Nephron (organoid): ENCODE data around the gene METTL3.

Experiments
- H3K27ac Mint-ChIP-seq, 3 experiments: 2 replicates each; pipeline ENCODE4 v1.8.0; 2020; ENCODE audit warnings: mixed read lengths in 3 of 3, mild to moderate bottlenecking in 2 of 3, moderate library complexity in 1 of 3
- H3K27me3 Mint-ChIP-seq: 2 replicates; pipeline ENCODE4 v1.8.0; 2021; ENCODE audit warnings: low read depth, mild to moderate bottlenecking, moderate library complexity, mixed read lengths
- H3K36me3 Mint-ChIP-seq: 2 replicates; pipeline ENCODE4 v1.8.0; 2020; ENCODE audit warnings: low read depth, mixed read lengths
- H3K4me1 Mint-ChIP-seq: 2 replicates; pipeline ENCODE4 v1.8.0; 2020; ENCODE audit warnings: mixed read lengths
- H3K4me3 Mint-ChIP-seq, 3 experiments: 2 replicates each; pipeline ENCODE4 v1.8.0; 2020; ENCODE audit warnings: mild to moderate bottlenecking in 3 of 3, mixed read lengths in 3 of 3, moderate library complexity in 2 of 3
- H3K9me3 Mint-ChIP-seq: 2 replicates; pipeline ENCODE4 v1.8.0; 2020; ENCODE audit warnings: mixed read lengths
- TF ChIP-seq, protein P1 (sequence below), 3 experiments: fragments of 200-600 bp; sonication (generic); IDR thresholded peaks; one replicate each; pipeline ENCODE4 v1.5.0; 2021; ENCODE audit warnings: antibody characterized with exemption in 3 of 3; ENCODE audit not compliant: unreplicated experiment in 3 of 3

The METTL3 gene

GRCh38 chr14:21498540-21499526 lies 12.3 kb downstream of the METTL3 start:
- Mint-ChIP-seq H3K4me3 (no peak overlapping the region), H3K27ac (peak overlapping the region; percentile 5 to 37 (median 28)), H3K9me3 (no peaks in the 10 kb centered on the region), H3K36me3 (peaks cover 80% of the 10 kb centered on the region), H3K27me3 (no peaks in the 10 kb centered on the region), H3K4me1 (no peaks in the 10 kb centered on the region)
- TF ChIP-seq, protein P1, sequence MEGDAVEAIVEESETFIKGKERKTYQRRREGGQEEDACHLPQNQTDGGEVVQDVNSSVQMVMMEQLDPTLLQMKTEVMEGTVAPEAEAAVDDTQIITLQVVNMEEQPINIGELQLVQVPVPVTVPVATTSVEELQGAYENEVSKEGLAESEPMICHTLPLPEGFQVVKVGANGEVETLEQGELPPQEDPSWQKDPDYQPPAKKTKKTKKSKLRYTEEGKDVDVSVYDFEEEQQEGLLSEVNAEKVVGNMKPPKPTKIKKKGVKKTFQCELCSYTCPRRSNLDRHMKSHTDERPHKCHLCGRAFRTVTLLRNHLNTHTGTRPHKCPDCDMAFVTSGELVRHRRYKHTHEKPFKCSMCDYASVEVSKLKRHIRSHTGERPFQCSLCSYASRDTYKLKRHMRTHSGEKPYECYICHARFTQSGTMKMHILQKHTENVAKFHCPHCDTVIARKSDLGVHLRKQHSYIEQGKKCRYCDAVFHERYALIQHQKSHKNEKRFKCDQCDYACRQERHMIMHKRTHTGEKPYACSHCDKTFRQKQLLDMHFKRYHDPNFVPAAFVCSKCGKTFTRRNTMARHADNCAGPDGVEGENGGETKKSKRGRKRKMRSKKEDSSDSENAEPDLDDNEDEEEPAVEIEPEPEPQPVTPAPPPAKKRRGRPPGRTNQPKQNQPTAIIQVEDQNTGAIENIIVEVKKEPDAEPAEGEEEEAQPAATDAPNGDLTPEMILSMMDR (IDR thresholded peaks at IDR 0.05; ENCODE audit: unreplicated experiment in 3 of 3), result peak; percentile 45 to 65 (median 55)

GRCh38 chr14:21496453-21496852 lies 14.7 kb downstream of the METTL3 start:
- Mint-ChIP-seq H3K4me3 (no peak overlapping the region), H3K36me3 (peaks cover 75% of the 10 kb centered on the region), H3K27ac (no peak overlapping the region), H3K9me3 (no peaks in the 10 kb centered on the region), H3K4me1 (no peaks in the 10 kb centered on the region), H3K27me3 (no peaks in the 10 kb centered on the region)
- TF ChIP-seq, protein P1 (IDR thresholded peaks at IDR 0.05; ENCODE audit: unreplicated experiment in 3 of 3), result no peak

DNA sequence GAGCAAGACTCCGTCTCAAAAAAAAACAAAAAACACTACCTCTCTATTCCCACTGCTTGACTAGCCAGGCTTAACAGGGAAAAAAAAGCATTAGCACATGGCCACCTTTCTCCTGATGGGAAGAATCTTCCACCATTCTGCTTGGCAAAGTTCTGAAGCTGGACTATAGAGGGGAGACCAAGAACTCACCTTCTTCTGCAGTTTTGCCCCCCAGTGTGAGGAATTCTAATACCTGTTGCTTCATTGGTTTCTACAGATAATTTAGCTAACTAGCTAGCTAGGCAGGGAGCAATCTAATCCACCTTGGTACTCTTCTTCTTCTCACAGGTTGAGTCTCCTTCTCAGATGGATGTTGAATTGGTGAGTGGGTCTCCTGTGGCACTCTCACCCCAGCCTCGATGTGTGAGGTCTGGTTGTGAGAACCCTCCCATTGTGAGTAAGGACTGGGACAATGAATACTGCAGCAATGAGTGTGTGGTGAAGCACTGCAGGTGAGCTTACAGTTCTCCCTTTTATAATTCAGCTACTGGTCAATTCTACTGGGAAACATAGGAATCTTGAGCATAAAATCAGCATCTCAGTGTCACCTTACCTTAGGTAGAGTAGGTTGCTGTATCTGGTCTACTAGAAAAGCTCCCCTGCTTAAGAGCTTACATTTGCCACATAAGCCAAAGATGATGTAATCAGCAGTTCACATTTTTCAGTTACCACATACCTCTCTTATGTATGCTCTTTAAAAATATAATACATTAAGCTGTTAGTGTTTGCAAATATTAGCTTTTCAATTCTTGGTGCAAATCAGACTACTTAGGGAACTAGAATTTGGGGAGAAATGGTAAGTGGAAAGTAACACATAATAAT lies 16.0 kb downstream of the METTL3 start:
- H3K27me3 Mint-ChIP-seq, result no peaks in the 10 kb centered on the region
- TF ChIP-seq, protein P1 (IDR thresholded peaks at IDR 0.05; ENCODE audit: unreplicated experiment in 3 of 3), result no peak

DNA sequence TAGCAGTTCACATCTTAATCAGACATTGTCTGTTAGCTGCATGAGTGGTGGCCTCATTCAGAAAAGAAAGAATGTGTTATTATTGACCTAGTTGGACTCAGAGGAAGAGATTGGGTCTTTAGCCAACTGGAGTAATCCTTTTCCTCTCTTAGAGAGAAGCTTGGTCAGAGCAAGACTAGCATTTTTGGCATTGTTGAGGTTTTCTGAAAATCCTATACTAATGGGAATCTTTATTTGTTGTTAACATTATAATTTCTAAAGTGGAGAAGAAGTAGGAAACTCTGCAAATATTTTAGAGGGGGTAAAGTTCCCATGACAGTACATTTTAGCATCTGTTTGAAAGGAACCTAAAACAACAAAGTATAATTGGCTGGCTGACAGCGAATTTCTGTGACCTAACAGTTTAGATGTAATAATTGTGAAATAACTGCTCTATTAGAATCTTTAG lies 24.5 kb downstream of the METTL3 start:
- Mint-ChIP-seq H3K27me3 (no peaks in the 10 kb centered on the region), H3K4me1 (no peaks in the 10 kb centered on the region), H3K4me3 (no peak overlapping the region), H3K9me3 (no peaks in the 10 kb centered on the region), H3K36me3 (peaks cover 40% of the 10 kb centered on the region), H3K27ac (no peak overlapping the region)
- TF ChIP-seq, protein P1 (IDR thresholded peaks at IDR 0.05; ENCODE audit: unreplicated experiment in 3 of 3), result no peak

More for the DNA sequence above, 16.0 kb downstream of the METTL3 start:
- Mint-ChIP-seq H3K27ac (no peak overlapping the region), H3K4me3 (no peak overlapping the region), H3K9me3 (no peaks in the 10 kb centered on the region), H3K36me3 (peaks cover 73% of the 10 kb centered on the region), H3K4me1 (no peaks in the 10 kb centered on the region)

DNA sequence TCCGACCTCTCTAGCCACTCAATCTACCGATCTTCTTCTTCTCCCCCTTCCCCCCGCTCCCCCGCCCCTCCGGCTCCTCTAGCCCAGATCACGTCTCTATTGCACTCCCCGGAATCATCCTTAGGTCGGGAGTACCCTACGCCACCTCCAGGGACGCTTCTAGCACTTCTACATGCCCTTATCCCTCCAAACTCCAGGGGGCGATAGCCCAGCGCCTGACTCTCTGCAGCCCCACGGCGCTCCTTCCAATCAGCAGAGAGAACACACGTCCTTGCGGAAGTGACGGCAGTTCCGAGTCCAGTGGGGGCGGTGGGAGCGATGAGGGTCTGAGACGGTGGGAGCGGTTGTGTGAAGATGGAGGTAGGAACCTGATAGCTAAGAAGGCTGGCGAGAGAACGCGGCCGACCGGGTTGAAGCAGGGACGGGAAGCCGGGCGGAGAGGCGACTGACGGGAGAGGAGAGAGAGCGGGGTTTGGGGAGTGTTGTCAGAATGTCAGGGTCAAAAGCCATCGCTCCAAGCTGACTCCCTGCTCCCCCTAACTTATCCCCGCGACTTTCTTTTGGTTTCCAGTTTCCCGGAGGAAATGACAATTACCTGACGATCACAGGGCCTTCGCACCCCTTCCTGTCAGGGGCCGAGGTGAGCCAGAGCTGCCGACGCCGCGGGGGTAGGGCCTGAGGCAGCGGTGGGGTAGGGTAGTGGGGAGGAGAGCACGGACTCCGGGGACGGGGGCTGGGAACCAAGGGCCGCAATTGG lies 34.0 kb downstream of the METTL3 start, which contains the start of the genes RAB2B and TOX4:
TSS of gene RAB2B (minus strand) at position 35 of the 757 bp plus-strand sequence. CDS start 87 bp downstream, outside the sequence.
TSS of gene TOX4 (plus strand) at position 271 of the 757 bp plus-strand sequence. CDS start at position 355, 84 bp downstream.
- H3K4me3 Mint-ChIP-seq, result peak within 1 kb of the TSS; percentile 95 to 98 (median 98)
- TF ChIP-seq, protein P1 (IDR thresholded peaks at IDR 0.05; ENCODE audit: unreplicated experiment in 3 of 3), result peak; percentile 95 to 97 (median 97)
- no peaks in the 10 kb centered on the region for H3K9me3 Mint-ChIP-seq
- H3K27ac Mint-ChIP-seq, result peak within 1 kb of the TSS; percentile 75 to 92 (median 89)
- peaks cover 30% of the 10 kb centered on the region for H3K36me3 Mint-ChIP-seq
- H3K27me3 Mint-ChIP-seq, result no peaks in the 10 kb centered on the region
- H3K4me1 Mint-ChIP-seq, result peaks cover 12% of the 10 kb centered on the region
